Esophagus muscularis mucosa (tissue), 3 donors: ENCODE data around the gene GPC6.

Experiments used
- CTCF ChIP-seq, 3 experiments: fragments of 200-600 bp in 2 of 3; fragments of 450-650 bp in 1 of 3; sonication (generic) in 2 of 3; IDR thresholded peaks; one replicate each; pipeline ENCODE4 v1.5.1; 2017 to 2019; ENCODE audit warnings: antibody characterized with exemption in 3 of 3, mild to moderate bottlenecking in 2 of 3, moderate library complexity in 1 of 3
- POLR2A ChIP-seq: fragments of 450-650 bp; IDR thresholded peaks from one replicate; pipeline ENCODE4 v1.6.1; 2017; ENCODE audit warnings: antibody characterized with exemption, moderate library complexity, mild to moderate bottlenecking, low read depth

DNA sequence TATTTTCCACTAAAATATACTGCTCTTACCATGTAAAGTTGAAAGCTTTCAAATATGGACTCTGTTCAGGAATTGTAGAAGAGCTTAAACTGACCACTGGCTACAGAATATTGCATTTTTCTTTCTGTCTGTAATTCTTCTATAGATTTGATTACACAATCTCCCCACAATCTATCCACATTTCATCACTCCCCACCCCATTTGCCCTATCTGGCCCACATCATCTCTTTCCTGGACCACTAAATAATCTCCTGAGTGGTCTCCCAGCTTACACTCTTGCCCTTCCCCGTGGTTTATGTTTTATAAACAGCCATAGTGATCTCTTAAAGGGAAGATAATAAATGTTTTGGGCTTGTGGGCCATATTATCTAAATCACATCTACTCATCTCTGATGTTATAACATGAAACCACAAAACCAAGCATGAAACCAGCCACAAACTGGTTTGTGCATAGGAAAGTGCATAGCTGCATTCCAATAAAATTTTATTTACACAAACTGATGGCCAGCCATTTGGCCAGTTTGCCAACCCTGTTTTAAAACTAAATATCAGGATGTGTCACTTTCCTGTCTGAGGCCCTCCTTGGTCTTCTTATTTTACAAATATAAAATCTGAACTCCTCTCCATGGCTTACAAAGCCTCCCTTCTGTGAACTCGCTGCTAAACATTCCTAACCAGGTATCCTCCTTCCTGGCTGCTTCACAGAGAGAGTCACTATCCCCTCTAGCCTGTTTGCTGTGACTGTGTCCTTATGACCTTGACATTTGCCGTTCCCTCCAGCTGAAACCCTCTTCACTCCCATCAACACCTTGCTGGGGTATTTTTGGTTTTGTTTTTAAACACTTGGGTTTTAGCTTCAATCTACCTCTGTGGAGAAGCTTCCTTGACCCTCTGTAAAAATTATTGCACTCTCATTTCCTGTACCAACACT is 500.9 kb downstream of the GPC6 start:
- no peak for TF ChIP-seq POLR2A
- TF ChIP-seq CTCF (IDR thresholded peaks at IDR 0.05): no peak
